Spleen (tissue), 7 donors: ENCODE measurements around the gene IBA57.

Experiments
- CTCF ChIP-seq, 11 experiments: fragments of 200-600 bp in 7 of 11; fragments of 450-650 bp in 4 of 11; sonication (generic) in 4 of 11; IDR thresholded peaks in 8 of 11; conservative IDR thresholded peaks in 3 of 11; 1 replicate in 7 of 11; 2 replicates in 4 of 11; pipeline versions ENCODE4 v1.4.0 to v1.8.0; 2016 to 2021; ENCODE audit warnings: antibody characterized with exemption in 11 of 11, inconsistent platforms in 4 of 11, mild to moderate bottlenecking in 1 of 11
- POLR2A ChIP-seq, 3 donors: fragments of 450-650 bp; IDR thresholded peaks; one replicate each; pipeline ENCODE4 v1.5.1; 2017; ENCODE audit warnings: antibody characterized with exemption in 3 of 3, mild to moderate bottlenecking in 1 of 3
- POLR2AphosphoS5 ChIP-seq, 3 donors: sonication (generic); formaldehyde crosslinking; IDR thresholded peaks; one replicate each; pipeline ENCODE4 v1.5.1; 2017; ENCODE audit warnings: antibody characterized with exemption in 3 of 3
- donor health status: DM: no; HTN: no; CAD: no; lungs with moderate emphysema.
- donor health status: DM: no; HTN: no; CAD: no.
- donor health status: DM: no; HTN: no; CAD: no.

DNA sequence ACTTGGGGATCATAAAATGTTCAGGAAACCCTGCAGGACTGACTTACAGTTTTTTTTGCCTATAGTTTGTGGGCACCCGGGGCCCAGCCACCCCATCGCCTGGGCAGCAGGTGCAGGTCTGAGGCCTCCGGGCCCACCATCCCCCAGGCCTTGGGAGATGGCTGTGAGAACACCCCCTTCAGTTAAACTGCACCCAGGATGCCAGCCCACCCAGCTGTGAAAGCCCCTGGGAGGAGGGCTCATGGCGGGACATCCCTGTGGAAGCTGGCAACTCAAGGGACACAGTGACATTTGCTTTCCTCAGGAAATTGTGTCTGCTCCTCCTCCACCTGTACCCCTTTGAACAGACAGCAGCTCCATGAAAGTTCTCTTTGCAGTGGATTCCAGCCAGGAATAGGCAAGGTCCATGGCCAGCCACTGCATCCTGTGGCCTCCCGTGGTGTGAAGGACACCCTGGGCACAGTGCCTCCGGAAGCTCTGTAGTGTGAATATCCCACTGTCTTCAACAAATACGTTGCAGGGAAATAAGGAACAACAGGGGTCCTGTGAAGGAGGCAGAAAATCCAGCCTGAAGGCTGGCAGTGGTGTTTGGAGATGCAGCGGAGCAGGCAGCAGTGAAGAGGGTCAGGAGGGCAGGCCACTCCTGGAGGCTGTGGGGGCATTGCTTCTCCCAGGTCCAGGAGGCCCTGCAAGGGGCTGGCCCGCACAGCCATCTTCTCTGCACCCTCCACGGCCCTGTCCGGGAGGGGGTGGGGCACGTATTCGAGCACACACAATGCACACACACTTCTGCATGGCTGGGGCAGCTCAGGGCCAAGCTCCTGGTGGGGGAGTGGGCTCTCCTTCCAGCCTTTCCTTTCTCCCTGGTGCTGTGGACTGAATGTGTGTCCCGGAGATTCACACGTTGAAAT lies 40.2 kb downstream of the IBA57 start:
- no peak for TF ChIP-seq CTCF (IDR thresholded peaks at IDR 0.05 in 8 of 11, conservative IDR thresholded peaks at IDR 0.05 in 3 of 11)
- no peak for TF ChIP-seq POLR2A (IDR thresholded peaks at IDR 0.05)
- peak; percentile 44 to 78 (median 76) for TF ChIP-seq POLR2AphosphoS5 (IDR thresholded peaks at IDR 0.05)
